Ovary (tissue), 9 donors: ENCODE data around the gene PTOV1. TPM values are rescaled to one million over a fixed set of nuclear protein-coding genes. Genes with fewer than 3 reads are reported as not detected.

Experiments used
- DNase-seq, 5 donors: peaks; one replicate each; pipeline ENCODE4 v3.0.0-alpha.2; 2019 to 2020
- H3K27ac ChIP-seq, 2 donors: fragments of 200-600 bp; one replicate each; pipeline versions ENCODE4 v1.5.1 to v1.8.0; 2019 to 2022
- H3K27me3 ChIP-seq: fragments of 200-600 bp; one replicate; pipeline ENCODE4 v1.8.0; 2022
- H3K36me3 ChIP-seq: fragments of 200-600 bp; sonication (generic); one replicate; pipeline ENCODE4 v1.5.1; 2019
- H3K4me1 ChIP-seq: one replicate; pipeline ENCODE4 v1.8.1; 2013; ENCODE audit warnings: mild to moderate bottlenecking, moderate library complexity; ENCODE audit not compliant: insufficient read depth
- H3K4me3 ChIP-seq: fragments of 200-600 bp; sonication (generic); one replicate; pipeline ENCODE4 v1.5.1; 2017
- H3K9me3 ChIP-seq, 2 donors: fragments of 200-600 bp in 1 of 2; sonication (generic) in 1 of 2; one replicate each; pipeline versions ENCODE4 v1.5.1 to v1.8.1; 2013 to 2019; ENCODE audit warnings: mild to moderate bottlenecking in 1 of 2, moderate library complexity in 1 of 2
- EP300 ChIP-seq: sonication (generic); formaldehyde crosslinking; IDR thresholded peaks from one replicate; pipeline ENCODE4 v1.6.1; 2017; ENCODE audit warnings: antibody characterized with exemption
- POLR2A ChIP-seq: fragments of 450-650 bp; IDR thresholded peaks from one replicate; pipeline ENCODE4 v1.6.1; 2017; ENCODE audit warnings: antibody characterized with exemption, mild to moderate bottlenecking, moderate library complexity
- WGBS, 3 donors: extraction: QIAGEN DNeasy Blood & Tissue Kit in 1 of 3; methylation state at CpG; one replicate each; pipeline versions ENCODE4 v1.1.5 to v1.1.7; 2013 to 2017; 5-methylcytosine and 5-hydroxymethylcytosine counted together
- intact Hi-C, 4 donors: fragments of 100-400 bp; cut with DNase I; formaldehyde crosslinking; loops; one replicate each; pipeline versions ENCODE4 v1.11.0 to v1.15.1; 2022 to 2023
- polyA plus RNA-seq, 2 donors: library from polyadenylated mRNA; stranded (reverse); fragments of 200-250 nt in 1 of 2; fragments of 350-450 nt in 1 of 2; fragmentation: Illumina TruSeq in 1 of 2; extraction: RNeasy Lipid Tissue Mini Kit (QIAGEN cat#74804) in 1 of 2; gene quantifications; one replicate each; pipeline ENCODE4 v1.2.3, GENCODE V29; 2013 to 2014
- total RNA-seq, 7 donors: library from RNA; depleted of rRNA in 2 of 7; stranded (reverse); fragments of >200 nt in 2 of 7; fragmentation: NEBNext Ultra II Directional in 3 of 7; extraction: Animal tissue kit (Norgen Biotek cat#: 25700) in 3 of 7; gene quantifications; one replicate each; pipeline versions ENCODE4 v1.1.0 to v1.2.4, GENCODE V29; 2016 to 2023
- TF ChIP-seq, protein P1 (sequence below), 3 donors: fragments of 450-650 bp in 2 of 3; fragments of 200-600 bp in 1 of 3; IDR thresholded peaks; one replicate each; pipeline versions ENCODE4 v1.5.1 to v1.8.0; 2016 to 2022; ENCODE audit warnings: antibody characterized with exemption in 3 of 3, mild to moderate bottlenecking in 1 of 3
- donor health status: DM: no; HTN: no; CAD: no; lungs with moderate emphysema.
- donor health status: DM: no; HTN: no; CAD: no.
- donor health status: Bipolar disorder and iron deficiency.
- donor health status: DM: yes; HTN: yes; CAD: no.
- donor health status: DM: no; HTN: no; CAD: no.
- donor health status: DM: yes; HTN: yes; CAD: no.

The PTOV1 gene
- total and polyA plus RNA-seq, 9 donors, result 22.2 to 256 (median 186) TPM

DNA sequence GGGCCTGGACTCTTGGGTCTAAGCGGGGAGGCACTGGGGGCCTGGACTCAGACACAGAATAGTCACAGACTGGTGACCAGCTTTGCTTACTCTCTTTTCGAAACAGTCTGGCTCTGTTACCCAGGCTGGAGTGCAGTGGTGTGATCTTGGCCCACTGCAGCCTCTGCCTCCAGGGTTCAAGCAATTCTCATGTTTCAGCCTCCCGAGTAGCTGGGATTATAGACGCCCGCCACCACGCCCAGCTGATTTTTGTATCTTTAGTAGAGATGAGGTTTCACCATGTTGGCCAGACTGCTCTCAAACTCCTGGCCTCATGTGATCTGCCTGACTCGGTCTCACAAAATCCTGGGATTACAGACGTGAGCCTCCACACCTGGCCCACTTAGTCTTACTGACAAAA, 21.8 kb upstream of the PTOV1 start:
- no peaks in the 10 kb centered on the region for H3K36me3 ChIP-seq
- H3K4me3 ChIP-seq, result no peak overlapping the region
- intact Hi-C loops, result no loop called here
- no peak overlapping the region for H3K27ac ChIP-seq
- H3K27me3 ChIP-seq, result no peaks in the 10 kb centered on the region
- 92 to 93% (median 92%) methylated on average over 7 to 8 of the region's 8 CpGs for WGBS, 3 donors
- no peaks in the 10 kb centered on the region for H3K9me3 ChIP-seq
- peaks cover 3% of the 10 kb centered on the region for H3K4me1 ChIP-seq
- DNase-seq, result no peak
- TF ChIP-seq, protein P1, sequence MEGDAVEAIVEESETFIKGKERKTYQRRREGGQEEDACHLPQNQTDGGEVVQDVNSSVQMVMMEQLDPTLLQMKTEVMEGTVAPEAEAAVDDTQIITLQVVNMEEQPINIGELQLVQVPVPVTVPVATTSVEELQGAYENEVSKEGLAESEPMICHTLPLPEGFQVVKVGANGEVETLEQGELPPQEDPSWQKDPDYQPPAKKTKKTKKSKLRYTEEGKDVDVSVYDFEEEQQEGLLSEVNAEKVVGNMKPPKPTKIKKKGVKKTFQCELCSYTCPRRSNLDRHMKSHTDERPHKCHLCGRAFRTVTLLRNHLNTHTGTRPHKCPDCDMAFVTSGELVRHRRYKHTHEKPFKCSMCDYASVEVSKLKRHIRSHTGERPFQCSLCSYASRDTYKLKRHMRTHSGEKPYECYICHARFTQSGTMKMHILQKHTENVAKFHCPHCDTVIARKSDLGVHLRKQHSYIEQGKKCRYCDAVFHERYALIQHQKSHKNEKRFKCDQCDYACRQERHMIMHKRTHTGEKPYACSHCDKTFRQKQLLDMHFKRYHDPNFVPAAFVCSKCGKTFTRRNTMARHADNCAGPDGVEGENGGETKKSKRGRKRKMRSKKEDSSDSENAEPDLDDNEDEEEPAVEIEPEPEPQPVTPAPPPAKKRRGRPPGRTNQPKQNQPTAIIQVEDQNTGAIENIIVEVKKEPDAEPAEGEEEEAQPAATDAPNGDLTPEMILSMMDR (IDR thresholded peaks at IDR 0.05), result no peak
- TF ChIP-seq POLR2A, result no peak
- TF ChIP-seq EP300, result no peak

DNA sequence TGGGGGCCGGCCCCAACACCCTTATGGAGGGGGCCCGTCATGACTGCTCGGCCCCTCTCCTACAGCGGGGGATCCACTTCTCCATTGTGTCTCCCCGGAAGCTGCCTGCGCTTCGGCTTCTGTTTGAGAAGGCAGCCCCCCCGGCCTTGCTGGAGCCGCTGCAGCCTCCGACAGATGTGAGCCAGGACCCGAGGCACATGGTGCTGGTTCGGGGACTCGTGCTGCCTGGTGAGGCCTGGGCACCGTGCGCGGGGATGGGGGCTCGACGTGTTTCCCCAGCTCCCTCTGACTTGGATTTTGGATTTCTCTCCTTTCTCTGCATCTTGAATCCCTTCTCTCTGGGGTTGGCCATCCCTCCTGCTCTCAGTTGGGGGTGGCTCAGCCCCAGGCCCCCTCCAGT, 21.2 kb upstream of the PTOV1 start:
- no peaks in the 10 kb centered on the region for H3K27me3 ChIP-seq
- TF ChIP-seq, protein P1 (IDR thresholded peaks at IDR 0.05), result no peak
- no peak for TF ChIP-seq EP300
- TF ChIP-seq POLR2A, result no peak
- no peak overlapping the region for H3K27ac ChIP-seq
- no peaks in the 10 kb centered on the region for H3K9me3 ChIP-seq
- WGBS, 3 donors, result 89 to 92% (median 91%) methylated on average over 18 of the region's 18 CpGs
- intact Hi-C loops, result no loop called here
- H3K4me1 ChIP-seq, result peaks cover 3% of the 10 kb centered on the region
- no peak overlapping the region for H3K4me3 ChIP-seq
- no peaks in the 10 kb centered on the region for H3K36me3 ChIP-seq
- no peak for DNase-seq

DNA sequence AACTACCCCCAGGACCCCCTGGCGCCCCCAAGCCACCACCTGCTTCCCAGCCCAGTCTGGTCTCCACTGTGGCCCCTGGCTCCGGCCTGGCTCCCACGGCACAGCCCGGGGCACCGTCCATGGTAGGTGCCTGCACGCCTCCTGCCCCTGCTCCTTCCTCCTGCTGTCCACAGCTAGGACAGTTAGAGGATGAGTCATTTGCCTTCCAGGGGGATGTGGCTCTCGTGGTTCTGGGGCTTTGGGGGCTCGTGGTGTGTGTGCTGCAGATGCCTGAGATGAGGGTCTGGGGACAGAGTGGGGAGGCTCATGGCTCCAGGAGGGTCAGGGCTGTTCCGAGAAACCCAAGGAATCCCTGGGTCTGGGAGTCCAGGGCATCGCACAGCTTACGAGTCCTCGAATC, 20.2 kb upstream of the PTOV1 start:
- DNase-seq, result no peak
- Histone ChIP-seq H3K9me3 (no peaks in the 10 kb centered on the region), H3K4me1 (no peaks in the 10 kb centered on the region), H3K36me3 (no peaks in the 10 kb centered on the region), H3K4me3 (no peak overlapping the region), H3K27me3 (no peaks in the 10 kb centered on the region), H3K27ac (no peak overlapping the region)
- TF ChIP-seq POLR2A, result no peak
- TF ChIP-seq, protein P1 (IDR thresholded peaks at IDR 0.05), result no peak
- TF ChIP-seq EP300, result no peak
- WGBS, 3 donors, result 91 to 96% (median 91%) methylated on average over 11 to 12 of the region's 12 CpGs
- intact Hi-C loops, result no loop called here

DNA sequence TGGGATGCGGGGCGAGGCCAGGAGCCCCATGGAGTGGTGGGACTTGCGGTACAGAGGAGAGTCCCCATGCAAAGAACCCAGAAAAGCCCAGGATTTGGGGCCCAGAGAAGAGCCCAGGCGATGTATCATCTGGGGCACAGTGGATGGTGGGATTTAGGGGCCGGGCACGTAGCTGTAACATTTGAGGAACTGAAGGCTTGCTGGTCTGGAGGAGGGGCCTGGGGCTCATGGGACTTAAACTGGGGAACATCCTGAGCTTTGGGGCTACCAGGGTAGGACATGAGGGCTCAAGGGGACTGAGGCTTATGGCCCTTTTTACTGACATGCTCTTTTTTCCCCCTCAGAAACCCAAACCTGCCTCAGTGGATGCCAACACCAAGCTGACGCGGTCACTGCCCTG, 19.4 kb upstream of the PTOV1 start:
- intact Hi-C loops, result no loop called here
- WGBS, 3 donors, result 93 to 97% (median 97%) methylated on average over 8 of the region's 8 CpGs
- Histone ChIP-seq H3K36me3 (no peaks in the 10 kb centered on the region), H3K27me3 (no peaks in the 10 kb centered on the region), H3K27ac (no peak overlapping the region), H3K4me1 (no peaks in the 10 kb centered on the region), H3K4me3 (no peak overlapping the region), H3K9me3 (no peaks in the 10 kb centered on the region)
- TF ChIP-seq POLR2A, result no peak
- TF ChIP-seq EP300, result no peak
- TF ChIP-seq, protein P1 (IDR thresholded peaks at IDR 0.05), result no peak
- DNase-seq, result no peak

DNA sequence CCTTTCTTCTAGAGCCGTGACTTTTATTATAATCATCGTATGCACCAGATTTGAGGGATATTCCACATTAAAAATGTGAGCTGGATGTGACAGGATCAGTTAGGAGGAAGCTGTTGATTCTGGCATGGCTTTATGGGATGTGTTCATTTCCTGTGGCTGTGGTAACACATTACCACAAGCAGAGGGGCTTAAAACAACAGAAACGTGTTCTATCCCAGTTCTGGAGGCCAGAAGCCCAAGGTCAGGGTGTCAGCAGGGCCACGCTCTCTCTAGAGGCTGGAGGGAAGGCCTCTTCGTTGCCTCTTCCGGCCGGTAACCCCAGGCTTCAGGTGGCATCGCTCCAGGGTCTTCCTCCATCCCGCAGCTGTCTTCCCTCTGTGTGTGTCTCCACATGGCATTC, 18.4 kb upstream of the PTOV1 start:
- 48 to 59% (median 58%) methylated on average over 9 of the region's 9 CpGs for WGBS, 3 donors
- Histone ChIP-seq H3K36me3 (no peaks in the 10 kb centered on the region), H3K4me1 (no peaks in the 10 kb centered on the region), H3K9me3 (no peaks in the 10 kb centered on the region), H3K27ac (no peak overlapping the region), H3K4me3 (no peak overlapping the region), H3K27me3 (no peaks in the 10 kb centered on the region)
- no peak for DNase-seq
- TF ChIP-seq POLR2A, result no peak
- TF ChIP-seq EP300, result no peak
- TF ChIP-seq, protein P1 (IDR thresholded peaks at IDR 0.05), result no peak
- intact Hi-C loops, result no loop called here
